Effector memory CD8-positive, alpha-beta T cell (primary cell): ENCODE data around the gene NSFL1C.
A peak's percentile ranks its signal among the peaks of the same experiment; 100 is the strongest.

Experiments used
- ATAC-seq: fragments of 150-1000 bp; cut with Tn5 transposase; replicated peaks from 2 replicates; pipeline ENCODE4 v1.10.0; 2021; ENCODE audit warnings: mild to moderate bottlenecking, moderate library complexity
- DNase-seq, 3 experiments: peaks; one replicate each; pipeline ENCODE4 v3.0.0; 2021
- H3K27ac Mint-ChIP-seq, 2 donors: one replicate each; pipeline ENCODE4 v1.8.0; 2022; ENCODE audit warnings: mild to moderate bottlenecking in 2 of 2, mixed read lengths in 2 of 2, moderate library complexity in 2 of 2
- H3K27me3 Mint-ChIP-seq, 2 donors: one replicate each; pipeline ENCODE4 v1.8.0; 2022; ENCODE audit warnings: mixed read lengths in 2 of 2
- H3K36me3 Mint-ChIP-seq: one replicate; pipeline ENCODE4 v1.8.0; 2022; ENCODE audit warnings: mild to moderate bottlenecking, moderate library complexity, mixed read lengths; ENCODE audit not compliant: insufficient read depth
- H3K4me1 Mint-ChIP-seq, 2 donors: one replicate each; pipeline ENCODE4 v1.8.0; 2022; ENCODE audit warnings: low read depth in 2 of 2, mixed read lengths in 2 of 2
- H3K4me3 Mint-ChIP-seq, 2 donors: one replicate each; pipeline ENCODE4 v1.8.0; 2022; ENCODE audit warnings: mild to moderate bottlenecking in 2 of 2, mixed read lengths in 2 of 2, moderate library complexity in 2 of 2
- H3K9me3 Mint-ChIP-seq, 2 donors: one replicate each; pipeline ENCODE4 v1.8.0; 2022; ENCODE audit warnings: mixed read lengths in 2 of 2

Gene NSFL1C

DNA sequence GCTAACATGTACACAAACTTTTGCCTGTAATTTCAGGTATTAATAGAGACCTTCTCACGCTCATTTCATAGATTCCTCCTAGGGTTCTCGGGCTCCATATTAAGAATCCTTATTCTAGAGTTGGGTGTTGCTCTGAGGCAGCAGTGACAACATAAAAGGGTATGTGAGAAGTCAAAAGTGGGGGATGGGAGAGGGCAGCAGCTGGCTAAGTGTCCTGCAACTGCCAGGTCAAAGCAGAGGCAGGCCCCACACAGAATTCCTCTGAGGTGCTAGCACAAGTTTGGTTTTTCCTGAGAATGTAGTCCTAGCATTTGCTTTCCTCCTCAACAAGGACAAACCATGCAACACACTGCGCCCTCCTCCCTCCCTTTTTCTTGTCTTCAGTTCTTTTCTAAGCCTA, 4.6 kb downstream of the NSFL1C start:
- H3K36me3 Mint-ChIP-seq, result peaks cover 35% of the 10 kb centered on the region
- DNase-seq (no peak), ATAC-seq (no peak)
- H3K27ac Mint-ChIP-seq, result no peak overlapping the region
- no peaks in the 10 kb centered on the region for H3K27me3 Mint-ChIP-seq
- no peaks in the 10 kb centered on the region for H3K9me3 Mint-ChIP-seq
- H3K4me3 Mint-ChIP-seq, result no peak overlapping the region
- H3K4me1 Mint-ChIP-seq, result peaks cover 15 to 22% of the 10 kb centered on the region in 2 donors

DNA sequence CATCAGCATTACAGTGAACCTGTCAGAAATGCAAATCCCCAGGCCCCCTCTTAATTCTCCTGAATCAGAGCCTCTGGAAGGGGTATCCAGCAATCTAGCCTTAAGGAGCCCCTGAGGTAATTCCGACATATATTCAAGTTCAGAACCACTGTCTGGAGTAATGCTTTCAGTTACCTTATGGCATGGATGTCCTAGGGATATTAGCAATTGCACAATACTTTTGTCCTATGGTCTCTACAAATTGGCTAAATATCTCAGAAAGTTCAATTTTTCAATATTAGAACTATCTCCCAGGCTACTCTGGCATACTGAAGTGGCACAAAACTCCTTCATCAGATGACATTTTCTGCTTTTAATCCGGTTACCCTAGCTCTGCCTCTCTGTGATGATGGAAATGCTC, 6.4 kb downstream of the NSFL1C start:
- no peak overlapping the region for H3K27ac Mint-ChIP-seq
- peaks cover 47% of the 10 kb centered on the region for H3K36me3 Mint-ChIP-seq
- ATAC-seq (no peak), DNase-seq (no peak)
- H3K9me3 Mint-ChIP-seq, result no peaks in the 10 kb centered on the region
- peaks cover 15 to 17% of the 10 kb centered on the region in 2 donors for H3K4me1 Mint-ChIP-seq
- no peak overlapping the region for H3K4me3 Mint-ChIP-seq
- H3K27me3 Mint-ChIP-seq, result no peaks in the 10 kb centered on the region

DNA sequence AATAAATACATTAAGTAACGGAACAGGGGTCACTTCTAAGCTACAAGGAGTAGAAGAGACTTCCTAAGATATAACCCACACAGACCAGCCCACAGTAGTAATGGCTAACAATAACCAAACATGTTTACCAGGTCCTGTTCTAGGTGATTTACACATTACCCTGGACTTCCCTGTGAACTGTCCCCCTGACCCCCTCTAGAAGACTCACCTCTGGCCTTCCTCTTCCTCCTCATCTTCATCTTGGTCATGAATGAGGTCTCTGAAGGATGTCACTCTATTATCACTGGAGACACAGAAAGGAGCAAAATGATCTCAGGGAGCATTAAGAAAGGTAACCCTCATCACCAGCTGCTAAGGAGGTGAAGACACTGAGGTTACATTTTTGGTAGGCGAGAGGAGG, 8.7 kb downstream of the NSFL1C start:
- ATAC-seq, result no peak
- peaks cover 68% of the 10 kb centered on the region for H3K36me3 Mint-ChIP-seq
- no peak overlapping the region for H3K27ac Mint-ChIP-seq
- H3K9me3 Mint-ChIP-seq, result no peaks in the 10 kb centered on the region
- H3K4me1 Mint-ChIP-seq, result peaks cover under 1 to 4% of the 10 kb centered on the region in 2 donors
- no peak overlapping the region for H3K4me3 Mint-ChIP-seq
- no peak for DNase-seq
- H3K27me3 Mint-ChIP-seq, result no peaks in the 10 kb centered on the region

DNA sequence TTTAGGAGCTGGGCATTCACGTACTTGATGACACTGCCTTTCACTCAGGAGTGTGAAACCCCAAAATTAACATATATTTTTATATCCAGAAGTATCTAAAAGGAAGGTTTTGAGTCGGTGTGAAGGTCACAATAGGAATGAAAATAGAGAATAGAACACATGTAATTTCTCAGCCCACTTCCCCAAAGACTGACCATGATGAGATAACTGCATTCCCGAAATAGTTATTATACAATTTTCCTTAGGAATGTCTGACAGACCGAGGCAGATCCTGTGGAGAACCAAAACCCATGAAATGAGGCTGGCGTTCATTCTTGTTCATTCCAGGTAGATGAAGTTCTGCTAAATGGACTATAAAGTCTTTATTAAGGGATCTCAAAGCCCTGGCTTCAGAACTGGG, 10.3 kb downstream of the NSFL1C start:
- DNase-seq (no peak), ATAC-seq (no peak)
- H3K27ac Mint-ChIP-seq, result peak overlapping the region in 1 of 2 donors; percentile 13
- H3K4me3 Mint-ChIP-seq, result no peak overlapping the region
- no peaks in the 10 kb centered on the region for H3K9me3 Mint-ChIP-seq
- H3K4me1 Mint-ChIP-seq, result peaks cover 0 to 4% of the 10 kb centered on the region in 2 donors
- H3K27me3 Mint-ChIP-seq, result no peaks in the 10 kb centered on the region
- peaks cover 80% of the 10 kb centered on the region for H3K36me3 Mint-ChIP-seq

DNA sequence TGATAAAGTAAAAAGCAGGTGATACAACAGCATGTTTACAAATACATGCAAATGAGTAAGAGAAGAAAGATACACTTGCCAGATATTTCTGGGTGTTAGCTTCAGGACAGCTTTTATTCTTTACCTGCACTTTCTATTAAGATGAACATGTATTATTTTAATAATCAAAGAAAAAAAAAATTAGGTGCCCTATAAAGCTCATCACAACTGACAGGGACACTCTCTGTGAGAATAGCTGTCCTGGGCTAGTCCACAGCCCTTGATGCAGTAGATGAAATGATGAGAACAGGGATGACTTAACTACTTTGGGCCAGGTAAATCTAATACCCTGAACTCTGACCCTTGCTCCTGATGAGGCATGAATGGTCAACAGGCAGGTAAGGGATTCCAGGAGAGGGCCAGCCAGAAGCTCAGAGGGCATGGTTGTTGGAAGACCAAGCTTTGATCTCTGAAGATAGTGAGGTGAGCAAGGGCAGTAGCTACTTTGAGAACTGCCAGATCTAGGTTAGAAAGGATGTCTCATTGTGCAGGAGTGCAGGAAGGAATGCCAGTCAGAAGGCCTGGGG, 15.6 kb downstream of the NSFL1C start:
- H3K36me3 Mint-ChIP-seq, result peaks cover 82% of the 10 kb centered on the region
- ATAC-seq, result no peak
- H3K27ac Mint-ChIP-seq, result no peak overlapping the region
- no peaks in the 10 kb centered on the region for H3K4me1 Mint-ChIP-seq
- H3K9me3 Mint-ChIP-seq, result no peaks in the 10 kb centered on the region
- H3K27me3 Mint-ChIP-seq, result no peaks in the 10 kb centered on the region
- DNase-seq, result no peak
- no peak overlapping the region for H3K4me3 Mint-ChIP-seq

DNA sequence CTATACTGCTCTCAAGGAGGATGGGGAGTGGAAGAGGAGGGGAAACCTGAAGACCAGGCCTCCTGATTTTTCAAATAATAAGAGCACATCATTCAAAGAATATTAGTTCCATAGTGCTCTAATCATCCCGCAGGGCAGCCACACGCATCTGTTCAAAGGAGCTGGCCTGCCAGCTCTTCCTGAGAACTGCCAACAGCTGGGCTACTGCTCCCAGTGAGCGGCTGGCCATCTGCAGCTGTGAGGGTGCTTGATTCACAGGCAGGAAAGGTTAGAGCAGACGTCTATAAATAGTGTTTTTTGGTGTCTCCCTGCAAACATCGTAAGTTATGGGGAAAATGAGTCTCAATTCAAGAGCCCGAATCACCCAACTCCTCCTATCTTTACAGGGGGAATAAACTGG, 17.3 kb downstream of the NSFL1C start:
- Mint-ChIP-seq H3K4me1 (no peaks in the 10 kb centered on the region), H3K9me3 (no peaks in the 10 kb centered on the region), H3K36me3 (peaks cover 83% of the 10 kb centered on the region), H3K27me3 (no peaks in the 10 kb centered on the region), H3K27ac (no peak overlapping the region), H3K4me3 (no peak overlapping the region)
- DNase-seq (no peak), ATAC-seq (no peak)

DNA sequence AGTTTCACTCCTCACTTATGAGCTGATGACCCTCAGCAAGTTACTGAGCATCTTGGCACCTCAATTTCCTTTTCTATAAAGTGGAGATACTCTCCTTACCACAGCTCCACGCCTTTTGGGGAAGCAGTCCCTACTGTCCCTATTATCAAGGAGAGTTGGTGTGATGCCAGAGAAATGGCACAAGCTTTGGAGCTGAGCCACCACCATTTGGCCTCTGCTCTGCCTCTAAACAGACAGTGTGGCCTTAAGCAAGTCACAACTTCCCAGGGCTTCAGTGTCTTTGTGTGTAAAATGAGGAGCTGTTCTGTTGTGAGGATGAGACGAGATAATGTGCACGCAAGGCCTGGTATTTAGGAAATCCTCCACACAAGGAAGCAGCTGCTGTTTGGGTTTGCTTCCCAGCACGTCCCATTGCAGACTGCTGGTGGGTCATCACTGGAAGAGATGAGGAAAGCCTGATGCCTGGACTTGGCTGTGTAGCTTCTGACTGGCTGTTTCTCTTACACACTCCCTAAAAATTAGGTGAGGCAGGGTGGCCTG, 18.5 kb downstream of the NSFL1C start:
- ATAC-seq (no peak), DNase-seq (no peak)
- H3K36me3 Mint-ChIP-seq, result peaks cover 80% of the 10 kb centered on the region

DNA sequence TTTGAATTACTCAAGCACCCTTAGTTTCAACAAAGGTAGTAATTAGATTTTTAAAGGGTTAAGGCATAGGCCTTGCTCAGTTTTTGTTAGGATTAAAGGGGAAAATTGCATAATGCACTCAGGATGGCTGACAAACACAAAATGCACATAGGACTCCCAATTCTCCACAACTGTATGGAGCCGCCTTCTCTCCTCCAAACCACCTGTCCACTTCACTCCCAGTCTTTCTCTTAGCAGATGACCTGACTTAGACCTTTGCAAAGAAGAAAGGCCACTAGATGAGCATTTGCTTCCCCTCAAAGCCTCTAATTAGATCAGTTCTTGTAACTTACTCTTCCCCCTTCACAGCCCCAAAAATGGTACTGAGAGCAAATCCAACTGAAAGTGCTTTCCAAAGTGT, 20.1 kb downstream of the NSFL1C start:
- Mint-ChIP-seq H3K4me3 (no peak overlapping the region), H3K27ac (no peak overlapping the region), H3K27me3 (no peaks in the 10 kb centered on the region), H3K4me1 (no peaks in the 10 kb centered on the region), H3K9me3 (no peaks in the 10 kb centered on the region), H3K36me3 (peaks cover 74% of the 10 kb centered on the region)
- no peak for ATAC-seq
- no peak for DNase-seq

More for the DNA sequence above, 18.5 kb downstream of the NSFL1C start:
- no peaks in the 10 kb centered on the region for H3K9me3 Mint-ChIP-seq
- H3K27me3 Mint-ChIP-seq, result no peaks in the 10 kb centered on the region
- no peak overlapping the region for H3K27ac Mint-ChIP-seq
- H3K4me3 Mint-ChIP-seq, result no peak overlapping the region
- no peaks in the 10 kb centered on the region for H3K4me1 Mint-ChIP-seq

DNA sequence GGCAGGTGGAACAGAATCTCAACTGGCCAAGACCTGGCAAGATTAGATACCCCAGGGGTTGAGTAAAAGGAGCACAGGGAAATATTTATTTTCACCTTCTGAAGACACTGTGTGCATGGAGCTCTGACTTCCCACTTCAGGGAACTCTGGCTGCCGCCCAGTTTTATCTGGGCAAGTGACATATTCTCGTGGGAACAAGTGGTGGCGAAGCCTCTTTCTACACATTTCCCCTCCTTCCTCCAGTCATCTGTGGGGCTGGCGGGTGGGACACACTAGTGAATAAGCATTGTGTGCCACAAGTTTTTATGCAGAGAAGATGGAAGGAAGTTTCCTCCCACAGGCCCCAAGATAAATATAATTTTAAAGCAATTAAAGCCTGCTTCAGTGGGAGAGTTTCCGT, 23.6 kb downstream of the NSFL1C start:
- no peaks in the 10 kb centered on the region for H3K27me3 Mint-ChIP-seq
- peaks cover 49% of the 10 kb centered on the region for H3K36me3 Mint-ChIP-seq
- peaks cover 0 to 3% of the 10 kb centered on the region in 2 donors for H3K4me1 Mint-ChIP-seq
- DNase-seq, result no peak
- H3K4me3 Mint-ChIP-seq, result no peak overlapping the region
- no peaks in the 10 kb centered on the region for H3K9me3 Mint-ChIP-seq
- no peak for ATAC-seq
- H3K27ac Mint-ChIP-seq, result no peak overlapping the region

DNA sequence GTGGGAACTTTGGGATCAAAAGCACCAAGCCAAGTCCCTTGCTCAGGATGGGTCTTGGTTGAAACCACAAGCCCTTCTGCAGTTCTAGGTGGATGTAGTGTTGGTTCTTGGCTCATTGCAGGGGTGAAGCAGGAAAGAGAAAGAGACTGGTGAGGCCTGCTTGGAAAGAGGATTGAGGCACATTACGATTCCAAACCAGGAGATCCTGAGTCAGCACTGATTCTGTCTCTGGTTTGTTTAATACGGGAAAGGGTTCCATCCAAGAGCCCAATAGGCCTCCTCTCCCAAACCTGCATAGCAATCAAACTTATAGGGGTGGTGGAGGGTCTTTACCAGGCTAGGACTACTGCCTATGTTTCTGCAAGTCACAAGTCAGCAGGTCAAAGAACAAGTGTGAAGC, 24.3 kb downstream of the NSFL1C start:
- DNase-seq, result no peak
- Mint-ChIP-seq H3K27me3 (no peaks in the 10 kb centered on the region), H3K4me1 (peaks cover 3 to 4% of the 10 kb centered on the region in 2 donors), H3K4me3 (no peak overlapping the region), H3K27ac (no peak overlapping the region), H3K9me3 (no peaks in the 10 kb centered on the region), H3K36me3 (peaks cover 41% of the 10 kb centered on the region)
- ATAC-seq, result no peak

DNA sequence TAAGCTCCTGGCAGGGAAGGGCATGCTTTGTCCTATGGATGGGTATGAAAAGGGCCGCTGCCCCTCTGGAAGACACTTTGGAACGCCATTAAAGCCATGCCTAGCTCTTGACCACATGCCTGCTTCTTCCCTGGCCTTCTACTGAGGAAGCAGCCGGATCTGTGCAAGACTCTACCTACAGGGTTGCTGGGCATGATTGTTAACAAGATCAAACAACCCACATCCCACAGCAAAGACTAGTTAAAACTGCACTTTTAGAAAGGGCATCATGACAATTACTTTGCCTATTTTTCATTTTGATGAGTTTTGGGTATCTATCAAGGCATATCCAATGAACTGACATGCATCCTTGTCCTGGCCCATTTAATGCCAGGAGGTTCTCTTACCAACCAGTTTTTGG, 25.5 kb downstream of the NSFL1C start:
- peaks cover 39% of the 10 kb centered on the region for H3K36me3 Mint-ChIP-seq
- DNase-seq, result no peak

DNA sequence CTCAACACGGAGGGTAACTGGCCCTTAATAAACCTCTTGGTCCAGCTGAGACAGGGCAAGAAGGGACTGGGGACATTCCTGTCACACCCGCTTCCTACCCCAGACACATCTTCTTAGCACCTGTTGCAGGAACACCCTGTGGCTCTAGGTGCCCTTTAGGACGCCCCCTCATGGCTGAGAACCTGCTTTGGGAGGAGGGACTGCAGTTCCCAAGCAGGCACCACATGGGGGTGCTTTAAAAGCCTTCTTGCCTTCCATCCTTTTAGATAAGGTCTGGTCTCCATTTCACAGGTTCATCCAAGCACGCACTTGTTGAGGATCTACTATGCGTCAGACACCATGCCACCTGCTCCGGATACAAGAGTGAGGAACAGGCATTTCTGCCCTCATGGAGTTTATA, 26.6 kb downstream of the NSFL1C start:
- DNase-seq, result no peak
- Mint-ChIP-seq H3K27ac (no peak overlapping the region), H3K4me1 (peaks cover 6 to 11% of the 10 kb centered on the region in 2 donors), H3K36me3 (peaks cover 29% of the 10 kb centered on the region), H3K9me3 (no peaks in the 10 kb centered on the region), H3K4me3 (no peak overlapping the region), H3K27me3 (no peaks in the 10 kb centered on the region)
- no peak for ATAC-seq

More for the DNA sequence above, 25.5 kb downstream of the NSFL1C start:
- H3K9me3 Mint-ChIP-seq, result no peaks in the 10 kb centered on the region
- H3K4me3 Mint-ChIP-seq, result no peak overlapping the region
- H3K27ac Mint-ChIP-seq, result no peak overlapping the region
- ATAC-seq, result no peak
- peaks cover 3 to 9% of the 10 kb centered on the region in 2 donors for H3K4me1 Mint-ChIP-seq
- no peaks in the 10 kb centered on the region for H3K27me3 Mint-ChIP-seq

DNA sequence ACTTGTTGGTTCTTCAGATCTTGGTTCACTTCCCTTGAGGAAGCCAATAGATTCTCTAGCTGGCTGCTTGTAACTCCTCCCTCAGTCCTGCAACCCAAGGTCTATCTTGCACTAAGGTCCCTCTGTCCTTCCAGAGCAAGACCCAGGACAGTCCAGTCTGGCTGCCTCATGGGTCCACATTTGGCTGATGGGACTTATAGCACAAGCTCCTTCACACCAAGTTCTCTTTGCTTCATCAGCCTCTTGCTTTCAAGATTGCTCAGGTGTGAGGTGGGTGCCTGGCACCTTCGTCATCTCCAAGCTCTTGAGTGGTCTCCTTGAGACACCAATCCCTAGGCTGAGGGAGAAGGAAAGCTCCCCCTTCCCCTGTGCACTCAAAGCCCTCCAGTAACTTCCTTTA, 28.3 kb downstream of the NSFL1C start:
- no peak for ATAC-seq
- peaks cover 13 to 21% of the 10 kb centered on the region in 2 donors for H3K4me1 Mint-ChIP-seq
- H3K27me3 Mint-ChIP-seq, result no peaks in the 10 kb centered on the region
- no peak overlapping the region for H3K27ac Mint-ChIP-seq
- no peak overlapping the region for H3K4me3 Mint-ChIP-seq
- peaks cover 26% of the 10 kb centered on the region for H3K36me3 Mint-ChIP-seq
- DNase-seq, result no peak
- no peaks in the 10 kb centered on the region for H3K9me3 Mint-ChIP-seq

DNA sequence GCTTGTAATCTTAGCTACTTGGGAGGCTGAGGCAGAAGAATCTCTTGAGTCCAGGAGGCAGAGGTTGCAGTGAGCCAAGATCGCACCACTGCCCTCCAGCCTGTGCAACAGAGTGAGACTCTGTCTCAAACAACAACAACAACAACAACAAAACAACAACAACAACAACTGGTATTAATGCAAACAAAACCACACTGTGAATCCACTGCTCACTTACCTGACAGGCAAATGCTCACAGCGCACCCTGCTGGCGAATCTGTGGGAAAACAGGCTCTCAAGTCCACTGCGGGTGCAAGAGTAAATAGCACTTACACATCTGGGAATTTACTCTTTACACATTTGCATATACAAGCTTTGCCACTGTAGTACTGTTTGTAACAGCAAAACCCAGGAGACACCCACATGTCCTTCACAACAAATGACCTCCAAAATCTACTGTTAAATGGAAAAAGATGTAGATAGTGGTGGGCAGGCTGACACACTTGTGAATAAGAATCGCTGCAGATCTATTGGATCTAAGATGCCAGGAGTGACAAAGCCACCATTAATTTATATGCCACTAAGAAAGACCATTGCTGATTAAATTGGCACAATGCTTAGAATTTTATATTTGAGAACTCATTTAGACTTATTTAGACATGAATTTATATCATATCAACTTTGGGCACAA, 29.3 kb downstream of the NSFL1C start:
- Mint-ChIP-seq H3K9me3 (no peaks in the 10 kb centered on the region), H3K4me3 (no peak overlapping the region), H3K36me3 (peaks cover 20% of the 10 kb centered on the region), H3K27ac (no peak overlapping the region), H3K4me1 (peaks cover 13 to 21% of the 10 kb centered on the region in 2 donors), H3K27me3 (peaks cover 6 to 8% of the 10 kb centered on the region in 2 donors)
- DNase-seq, result peak; percentile 66 to 68 (median 68)
- peak; percentile 50 for ATAC-seq
